ENCODE measurements around the gene ALOX12.
"Not testable (repeated sequence)": the region's sequence is repeated elsewhere in the genome, so short reads cannot be mapped to it uniquely, and the experiment has no call there.

The ALOX12 gene

GRCh38 chr17:6995500-6996255 is at the start of gene ALOX12:
Gene ALOX12 (plus strand): TSS chr17:6996049. CDS start chr17:6996118, 69 bp downstream.
- no peak for DNase-seq

GRCh38 chr17:6947745-6948144 is 48.1 kb upstream of the ALOX12 start:
- no peak for DNase-seq

DNA sequence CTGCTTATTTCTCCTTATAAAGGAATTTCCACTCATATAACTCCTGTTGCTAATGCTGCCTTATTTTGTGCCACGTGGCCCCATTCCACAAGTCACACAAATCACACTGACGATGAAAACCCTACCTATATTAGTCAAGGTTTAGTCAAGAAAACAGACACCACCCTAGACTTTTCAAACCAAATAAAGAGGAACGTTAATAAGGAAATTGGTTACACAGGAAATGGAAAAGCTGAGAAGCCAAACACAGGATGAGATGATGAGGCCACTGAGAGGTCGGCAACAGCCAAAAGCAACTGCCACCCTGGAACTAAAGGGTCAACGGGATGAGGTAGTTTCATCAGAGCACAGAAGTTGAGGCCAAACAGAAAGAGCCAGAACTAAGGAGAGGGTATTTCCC is 47.3 kb upstream of the ALOX12 start:
- DNase-seq = no peak

GRCh38 chr17:6948976-6949375 is 46.9 kb upstream of the ALOX12 start:
- no peak for DNase-seq

GRCh38 chr17:6950938-6951337 is 44.9 kb upstream of the ALOX12 start:
- DNase-seq = not testable (repeated sequence)

GRCh38 chr17:6953689-6954088 is 42.2 kb upstream of the ALOX12 start:
- DNase-seq = no peak

GRCh38 chr17:6959700-6960099 is 36.1 kb upstream of the ALOX12 start:
- no peak for DNase-seq

- no peak for DNase-seq
Measured at GRCh38 chr17:6969323-6969726, 26.5 kb upstream of the ALOX12 start.

- DNase-seq = no peak
Measured at GRCh38 chr17:6970992-6971391, 24.9 kb upstream of the ALOX12 start.

GRCh38 chr17:6979440-6979839 is 16.4 kb upstream of the ALOX12 start:
- DNase-seq = not testable (repeated sequence)

DNA sequence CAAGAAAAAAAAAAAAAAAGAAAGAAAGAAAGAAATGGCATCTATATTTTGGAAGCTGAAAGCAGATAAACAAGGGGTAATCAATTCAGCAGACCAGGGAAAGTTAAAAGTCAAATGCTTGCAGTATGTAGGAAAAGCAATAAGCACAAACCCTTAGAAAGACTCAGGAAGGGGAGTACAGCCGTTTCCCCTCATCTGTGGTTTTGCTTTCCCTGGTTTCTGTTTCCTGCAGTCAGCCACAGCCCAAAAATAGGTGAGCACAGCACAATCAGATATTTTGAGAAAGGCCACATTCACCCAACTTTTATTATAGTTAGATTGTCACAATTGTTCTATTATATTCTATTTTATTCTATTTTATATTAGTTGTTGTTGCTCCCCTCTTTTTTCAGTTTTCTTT is 14.4 kb upstream of the ALOX12 start:
- DNase-seq = no peak

DNA sequence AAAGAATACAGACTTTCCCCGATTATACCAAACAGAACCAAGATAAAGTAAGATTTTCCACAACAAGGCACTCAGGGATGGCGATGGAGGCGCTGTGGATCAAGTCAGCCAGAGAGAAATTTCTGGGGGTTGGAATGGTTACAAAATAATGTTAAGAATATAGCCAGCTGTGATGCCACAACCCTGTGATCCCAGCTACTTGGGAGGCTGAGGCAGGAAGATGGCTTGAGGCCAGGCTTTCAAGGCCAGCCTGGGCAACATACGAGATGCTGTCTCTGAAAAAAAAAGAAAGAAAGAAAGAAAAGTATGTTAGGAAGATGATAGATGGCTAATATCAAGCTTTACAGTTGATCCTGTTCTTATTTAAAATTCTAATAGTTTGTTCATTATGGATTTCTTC is 10.6 kb upstream of the ALOX12 start:
- no peak for DNase-seq

DNA sequence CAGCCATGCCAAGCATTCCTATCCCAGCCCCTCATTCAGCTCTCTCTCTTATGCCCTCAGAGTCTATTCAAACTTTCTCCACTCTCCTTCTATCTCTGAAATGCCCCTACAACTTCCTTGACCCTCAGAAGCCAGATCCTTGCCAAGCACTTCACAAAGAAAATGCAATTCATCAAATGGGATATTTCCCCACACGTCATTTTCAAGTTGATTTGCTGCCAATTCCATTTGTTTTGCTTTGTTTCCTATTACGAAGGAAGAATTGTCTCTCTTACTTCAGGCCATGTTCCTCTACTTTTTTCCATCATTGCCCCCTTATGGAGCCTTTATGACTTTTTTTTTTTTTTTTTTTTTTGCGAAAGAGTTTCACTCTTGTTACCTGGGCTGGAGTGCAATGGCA is 9.2 kb upstream of the ALOX12 start:
- DNase-seq = no peak

GRCh38 chr17:6989779-6990178 is 6.1 kb upstream of the ALOX12 start:
- no peak for DNase-seq

DNA sequence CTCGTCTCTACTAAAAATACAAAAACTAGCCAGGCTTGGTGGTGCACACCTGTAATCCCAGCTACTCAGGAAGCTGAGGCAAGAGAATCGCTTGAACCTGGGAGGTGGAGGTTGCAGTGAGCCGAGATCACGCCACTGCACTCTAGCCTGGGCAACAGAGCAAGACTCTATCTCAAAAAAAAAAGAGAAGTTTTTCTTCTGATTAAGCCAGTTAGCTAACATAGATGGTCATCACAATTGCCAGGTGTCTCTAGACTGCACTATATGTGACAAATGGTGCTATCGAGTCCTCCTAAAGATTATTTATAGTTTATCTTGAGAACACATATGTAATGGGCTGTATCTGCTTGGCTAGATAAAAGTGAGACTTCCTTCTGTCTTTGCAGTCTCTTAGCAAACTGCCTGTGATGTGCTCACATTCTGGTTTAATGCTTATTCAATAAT is 2.2 kb upstream of the ALOX12 start:
- DNase-seq = not testable (repeated sequence)

DNA sequence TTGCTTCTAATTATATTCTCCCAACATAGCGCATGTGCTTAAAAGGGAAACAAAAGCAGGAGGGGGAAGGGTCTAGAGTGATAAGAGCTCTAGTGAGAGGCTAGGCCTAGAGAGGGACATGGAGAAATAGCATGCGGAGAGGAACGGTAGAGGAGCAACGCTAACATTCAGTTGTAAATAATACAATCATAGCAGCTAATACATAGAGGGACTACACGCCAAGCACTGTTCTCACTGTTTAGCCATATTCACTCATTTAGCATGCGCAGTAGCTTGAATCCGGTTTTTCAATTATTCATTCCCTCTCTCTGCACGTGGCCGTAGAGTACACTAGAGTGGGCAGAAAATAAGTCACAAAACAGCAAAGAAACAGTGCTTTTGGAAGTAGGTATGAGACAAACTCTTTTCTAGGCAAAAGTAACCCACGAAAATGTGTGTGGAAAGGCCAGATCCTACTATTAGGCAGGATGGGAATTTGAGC is 1.7 kb upstream of the ALOX12 start:
- DNase-seq = no peak

DNA sequence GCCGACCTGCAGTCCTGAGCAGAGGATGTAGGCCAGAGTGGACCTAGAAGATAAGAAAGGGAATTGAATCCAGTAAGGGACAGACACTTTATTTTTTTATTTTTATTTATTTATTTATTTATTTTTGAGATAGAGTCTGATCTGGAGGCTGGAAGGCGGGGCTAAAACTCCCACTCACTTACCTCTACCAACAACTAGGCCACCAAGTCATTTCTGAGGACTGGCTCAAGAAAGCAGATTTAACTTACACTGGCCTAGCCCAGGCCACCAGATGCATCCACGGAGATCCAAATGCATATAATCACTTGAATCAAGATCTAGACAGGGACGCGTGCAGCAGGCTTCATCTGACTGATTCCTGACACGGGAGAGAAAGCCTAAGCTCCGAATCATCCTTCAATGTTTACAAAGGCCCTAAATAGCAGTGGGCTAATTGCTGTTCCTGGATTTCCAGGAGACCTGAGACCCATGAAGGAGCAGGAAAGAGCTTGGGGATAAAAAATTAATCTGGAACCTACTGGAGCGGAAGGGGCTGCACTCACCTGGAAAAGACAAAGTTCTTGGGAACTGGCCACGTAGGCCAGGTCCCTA is 1.1 kb upstream of the ALOX12 start:
- DNase-seq = no peak

DNA sequence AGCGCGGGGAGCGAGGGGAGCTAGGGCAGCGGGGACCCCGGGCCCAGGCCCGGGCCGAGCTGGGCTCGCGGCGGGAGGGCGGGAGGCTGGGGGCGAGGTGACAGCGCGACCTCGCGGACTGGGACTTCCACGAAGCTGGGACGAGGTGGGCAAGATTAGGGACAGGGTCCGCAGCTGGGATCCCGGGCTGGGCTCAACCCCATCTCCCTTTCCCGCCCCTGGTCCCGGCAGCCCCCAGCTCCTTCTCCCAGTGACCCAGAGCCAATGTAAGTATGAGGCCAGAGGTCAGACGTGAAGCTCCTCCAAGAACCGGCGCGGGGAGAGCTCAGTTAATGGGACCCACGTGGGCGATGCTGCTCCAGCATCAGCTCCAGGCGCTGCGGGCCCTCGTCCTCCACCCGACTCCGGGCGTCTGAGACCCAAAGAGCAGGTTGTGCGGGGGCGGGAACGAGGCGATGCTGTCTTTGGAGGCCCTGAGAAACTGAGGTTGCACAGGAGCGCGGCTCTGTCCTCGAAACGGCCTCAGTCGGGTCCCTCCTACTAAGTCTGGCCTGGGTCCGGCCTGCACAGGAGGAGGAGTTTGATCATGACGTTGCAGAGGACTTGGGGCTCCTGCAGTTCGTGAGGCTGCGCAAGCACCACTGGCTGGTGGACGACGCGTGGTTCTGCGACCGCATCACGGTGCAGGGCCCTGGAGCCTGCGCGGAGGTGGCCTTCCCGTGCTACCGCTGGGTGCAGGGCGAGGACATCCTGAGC is 585 bp downstream of the ALOX12 start:
- no peak for DNase-seq

- DNase-seq = no peak
Measured at GRCh38 chr17:6997171-6997570, 1.3 kb downstream of the ALOX12 start.

DNA sequence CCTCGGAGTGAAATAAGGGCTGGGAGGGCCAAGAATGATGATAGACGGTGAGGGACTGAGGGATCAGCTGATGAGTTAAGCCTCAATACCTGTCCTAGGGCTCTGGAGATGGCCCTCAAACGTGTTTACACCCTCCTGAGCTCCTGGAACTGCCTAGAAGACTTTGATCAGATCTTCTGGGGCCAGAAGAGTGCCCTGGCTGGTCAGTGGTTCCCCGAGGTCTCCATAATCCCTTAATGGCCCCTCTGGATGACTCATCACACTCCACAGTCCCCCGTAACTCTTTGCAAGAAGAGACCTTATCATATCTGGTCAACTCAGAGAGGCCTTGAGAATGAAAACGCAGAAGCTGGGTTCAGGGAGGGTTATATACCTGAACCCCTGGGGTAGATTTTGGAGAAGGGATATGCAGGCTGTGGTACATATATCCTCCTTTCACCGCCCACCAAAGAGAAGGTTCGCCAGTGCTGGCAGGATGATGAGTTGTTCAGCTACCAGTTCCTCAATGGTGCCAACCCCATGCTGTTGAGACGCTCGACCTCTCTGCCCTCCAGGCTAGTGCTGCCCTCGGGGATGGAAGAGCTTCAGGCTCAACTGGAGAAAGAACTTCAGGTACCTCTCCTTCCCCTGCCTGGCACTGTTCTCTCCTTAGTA is 3.1 kb downstream of the ALOX12 start:
- DNase-seq = no peak

- peak; percentile 53 for DNase-seq
Measured at GRCh38 chr17:7001318-7001961, 5.6 kb downstream of the ALOX12 start.

GRCh38 chr17:7002288-7003047 is 6.6 kb downstream of the ALOX12 start:
- DNase-seq = no peak

All from activated naive CD4-positive, alpha-beta T cell treated with anti-CD3 and anti-CD28 coated beads, Interleukin-2, amount 50 U/mL, for 16 hours (primary cell).